Astrocyte (in vitro differentiated cells and primary cell): ENCODE measurements around the gene DPP7. TPM values are rescaled to one million over a fixed set of nuclear protein-coding genes. Genes with fewer than 3 reads are reported as not detected.

ENCODE experiments used
- DNase-seq: peaks from one replicate; pipeline ENCODE4 v3.0.0-alpha.2; 2010; ENCODE audit warnings: low read depth
- FAIRE-seq: peaks from 2 replicates; lab custom pipeline; 2011; peaks lifted over from hg19 to GRCh38; lab: Jason Lieb, UNC
- H2AFZ ChIP-seq: 2 replicates; pipeline ENCODE4 v1.6.0; 2012; ENCODE audit warnings: low read depth, low read length, inconsistent platforms
- H3K27ac ChIP-seq: 2 replicates; pipeline ENCODE4 v1.5.1; 2011; ENCODE audit warnings: low read depth, low read length, inconsistent platforms
- H3K27me3 ChIP-seq: 2 replicates; pipeline ENCODE4 v1.6.0; 2011; ENCODE audit warnings: low read length, inconsistent platforms; ENCODE audit not compliant: insufficient read depth
- H3K36me3 ChIP-seq: 2 replicates; pipeline ENCODE4 v1.5.1; 2011; ENCODE audit warnings: low read length, inconsistent platforms; ENCODE audit not compliant: insufficient read depth
- H3K4me1 ChIP-seq: 2 replicates; pipeline ENCODE4 v1.5.1; 2011; ENCODE audit warnings: low read length, inconsistent platforms; ENCODE audit not compliant: insufficient read depth
- H3K4me2 ChIP-seq: 2 replicates; pipeline ENCODE4 v1.6.0; 2012; ENCODE audit warnings: low read length, inconsistent platforms
- H3K4me3 ChIP-seq: 2 replicates; pipeline ENCODE4 v1.5.1; 2011; ENCODE audit warnings: low read depth, mild to moderate bottlenecking, low read length, inconsistent platforms; ENCODE audit not compliant: insufficient read depth
- H3K79me2 ChIP-seq: 2 replicates; pipeline ENCODE4 v1.6.0; 2012; ENCODE audit warnings: mild to moderate bottlenecking, low read length, inconsistent platforms; ENCODE audit not compliant: insufficient read depth
- H3K9ac ChIP-seq: 2 replicates; pipeline ENCODE4 v1.6.0; 2012; ENCODE audit warnings: mild to moderate bottlenecking, low read length, inconsistent platforms
- H3K9me3 ChIP-seq: 2 replicates; pipeline ENCODE4 v1.5.1; 2012; ENCODE audit warnings: low read depth, mild to moderate bottlenecking, low read length, inconsistent platforms; ENCODE audit not compliant: insufficient read depth
- H4K20me1 ChIP-seq: 2 replicates; pipeline ENCODE4 v1.6.0; 2012; ENCODE audit warnings: low read length, inconsistent platforms; ENCODE audit not compliant: insufficient read depth
- H3K27ac Mint-ChIP-seq: one replicate; pipeline ENCODE4 v1.8.0; 2021; ENCODE audit warnings: mild to moderate bottlenecking, mixed read lengths; ENCODE audit not compliant: unreplicated experiment
- H3K27me3 Mint-ChIP-seq: one replicate; pipeline ENCODE4 v1.8.0; 2021; ENCODE audit warnings: low read depth, mixed read lengths; ENCODE audit not compliant: unreplicated experiment
- H3K36me3 Mint-ChIP-seq: one replicate; pipeline ENCODE4 v1.8.0; 2021; ENCODE audit warnings: low read depth, mixed read lengths; ENCODE audit not compliant: unreplicated experiment
- H3K4me1 Mint-ChIP-seq: one replicate; pipeline ENCODE4 v1.8.0; 2021; ENCODE audit warnings: low read depth, mixed read lengths; ENCODE audit not compliant: unreplicated experiment
- H3K4me3 Mint-ChIP-seq: one replicate; pipeline ENCODE4 v1.8.0; 2021; ENCODE audit warnings: mild to moderate bottlenecking, moderate library complexity, mixed read lengths; ENCODE audit not compliant: unreplicated experiment
- H3K9me3 Mint-ChIP-seq: one replicate; pipeline ENCODE4 v1.8.0; 2021; ENCODE audit warnings: mild to moderate bottlenecking, mixed read lengths; ENCODE audit not compliant: unreplicated experiment
- CTCF ChIP-seq: IDR thresholded peaks from 2 replicates; pipeline ENCODE4 v1.5.1; 2011; ENCODE audit warnings: low read depth, mild to moderate bottlenecking, inconsistent platforms, low read length, moderate library complexity; ENCODE audit not compliant: insufficient read depth
- EZH2 ChIP-seq: IDR thresholded peaks from 2 replicates; pipeline ENCODE4 v1.6.1; 2012; ENCODE audit warnings: mild to moderate bottlenecking, low read length, inconsistent platforms; ENCODE audit not compliant: insufficient read depth
- total RNA-seq: library from RNA; stranded (reverse); gene quantifications from 2 replicates; pipeline ENCODE4 v1.2.1, GENCODE V29; 2021

The DPP7 gene
- total RNA-seq, 1 donor from 2014 or later = 53.8 TPM

DNA sequence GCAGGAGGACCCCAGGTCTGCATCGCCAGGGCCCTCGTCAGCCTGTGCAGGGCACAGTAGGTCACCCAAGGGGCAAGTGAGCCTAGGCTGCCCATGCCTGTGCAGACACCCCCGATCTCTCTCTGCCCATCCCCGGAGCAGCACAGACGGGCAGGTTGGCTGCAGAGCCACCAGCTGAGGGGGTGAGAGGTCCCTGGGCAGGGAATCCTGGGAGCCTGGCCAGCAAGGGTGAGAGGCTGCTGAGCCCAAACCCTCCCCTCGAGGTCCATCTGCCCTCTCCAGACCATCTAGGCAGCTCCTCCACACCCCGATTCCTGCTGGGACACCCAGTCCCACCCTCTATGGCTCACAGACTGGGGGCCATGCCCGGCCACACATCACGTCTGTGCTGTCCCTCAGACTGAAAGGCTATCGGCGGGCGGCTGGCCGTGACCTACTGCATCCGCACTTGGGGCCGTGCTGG lies 2.8 kb upstream of the DPP7 start:
- no peaks in the 10 kb centered on the region for H3K9me3 Mint-ChIP-seq
- DNase-seq = no peak
- Histone ChIP-seq H3K4me1 (no peaks in the 10 kb centered on the region), H2AFZ (no peak overlapping the region), H3K79me2 (no peaks in the 10 kb centered on the region), H3K36me3 (no peaks in the 10 kb centered on the region), H3K27me3 (no peaks in the 10 kb centered on the region), H3K4me3 (no peak overlapping the region), H3K9ac (no peak overlapping the region), H3K9me3 (no peaks in the 10 kb centered on the region), H3K27ac (no peak overlapping the region), H3K4me2 (no peak overlapping the region), H4K20me1 (peaks cover 4% of the 10 kb centered on the region)
- TF ChIP-seq CTCF (no peak), EZH2 (no peak)
- FAIRE-seq = no peak
- peaks cover 3% of the 10 kb centered on the region for H3K4me1 Mint-ChIP-seq
- H3K27ac Mint-ChIP-seq = no peak overlapping the region
- H3K27me3 Mint-ChIP-seq = no peaks in the 10 kb centered on the region
- no peak overlapping the region for H3K4me3 Mint-ChIP-seq
- peaks cover 7% of the 10 kb centered on the region for H3K36me3 Mint-ChIP-seq

- H3K27me3 ChIP-seq = no peaks in the 10 kb centered on the region
- H3K79me2 ChIP-seq = no peaks in the 10 kb centered on the region
- H3K9ac ChIP-seq = no peak overlapping the region
- H3K4me3 Mint-ChIP-seq = no peak overlapping the region
- no peak for FAIRE-seq
- H3K27ac Mint-ChIP-seq = peak overlapping the region; percentile 62
- TF ChIP-seq EZH2 (no peak), CTCF (no peak)
- H3K9me3 Mint-ChIP-seq = no peaks in the 10 kb centered on the region
- no peak overlapping the region for H3K4me2 ChIP-seq
- no peaks in the 10 kb centered on the region for H4K20me1 ChIP-seq
- peaks cover under 1% of the 10 kb centered on the region for H3K4me1 Mint-ChIP-seq
- H3K4me3 ChIP-seq = no peak overlapping the region
- no peaks in the 10 kb centered on the region for H3K27me3 Mint-ChIP-seq
- H3K4me1 ChIP-seq = no peaks in the 10 kb centered on the region
- H2AFZ ChIP-seq = no peak overlapping the region
- peaks cover 7% of the 10 kb centered on the region for H3K36me3 Mint-ChIP-seq
- no peaks in the 10 kb centered on the region for H3K36me3 ChIP-seq
- DNase-seq = no peak
- H3K9me3 ChIP-seq = no peaks in the 10 kb centered on the region
- no peak overlapping the region for H3K27ac ChIP-seq
These were observed 2.2 kb upstream of the DPP7 start for GRCh38 chr9:137116728-137117127.

DNA sequence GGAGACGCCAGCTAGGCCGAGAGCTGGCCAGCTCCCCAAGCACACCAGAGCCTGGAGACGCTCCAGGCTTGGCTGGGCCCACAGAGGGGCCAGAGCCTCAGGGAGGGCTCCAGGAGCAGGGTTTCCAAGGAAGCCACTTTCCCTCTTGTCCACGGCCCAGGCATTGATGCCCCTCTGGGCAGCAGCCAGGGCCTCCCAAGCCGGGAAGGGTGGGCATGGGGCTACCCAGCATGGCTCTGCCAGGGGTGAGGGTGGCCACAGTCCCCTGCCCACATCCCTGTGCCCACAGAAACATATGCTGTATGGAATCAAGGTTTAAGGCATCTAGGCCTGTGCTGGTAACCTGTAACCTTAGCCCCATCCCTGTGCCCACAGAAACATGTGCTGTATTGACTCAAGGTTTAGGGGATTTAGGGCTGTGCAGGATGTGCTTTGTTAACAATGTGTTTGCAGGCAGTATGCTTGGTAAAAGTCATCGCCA lies 1.5 kb upstream of the DPP7 start:
- H3K79me2 ChIP-seq = no peaks in the 10 kb centered on the region
- H3K27me3 ChIP-seq = no peaks in the 10 kb centered on the region
- Mint-ChIP-seq H3K27me3 (no peaks in the 10 kb centered on the region), H3K4me3 (no peak overlapping the region), H3K27ac (peak overlapping the region; percentile 62), H3K4me1 (no peaks in the 10 kb centered on the region), H3K9me3 (no peaks in the 10 kb centered on the region), H3K36me3 (peaks cover 7% of the 10 kb centered on the region)
- H3K9ac ChIP-seq = no peak overlapping the region
- H2AFZ ChIP-seq = no peak overlapping the region
- H3K36me3 ChIP-seq = no peaks in the 10 kb centered on the region
- H3K4me2 ChIP-seq = no peak overlapping the region
- no peak overlapping the region for H3K27ac ChIP-seq
- no peaks in the 10 kb centered on the region for H3K9me3 ChIP-seq
- H3K4me1 ChIP-seq = no peaks in the 10 kb centered on the region
- no peak for DNase-seq
- TF ChIP-seq EZH2 (no peak), CTCF (no peak)
- FAIRE-seq = no peak
- no peak overlapping the region for H3K4me3 ChIP-seq
- no peaks in the 10 kb centered on the region for H4K20me1 ChIP-seq
